ENCODE measurements around the gene CRIP1. TPM values are rescaled to one million over a fixed set of nuclear protein-coding genes. Genes with fewer than 3 reads are reported as not detected.

Gene CRIP1
- total RNA-seq, 1 donor from 2014 or later: 29.5 TPM

DNA sequence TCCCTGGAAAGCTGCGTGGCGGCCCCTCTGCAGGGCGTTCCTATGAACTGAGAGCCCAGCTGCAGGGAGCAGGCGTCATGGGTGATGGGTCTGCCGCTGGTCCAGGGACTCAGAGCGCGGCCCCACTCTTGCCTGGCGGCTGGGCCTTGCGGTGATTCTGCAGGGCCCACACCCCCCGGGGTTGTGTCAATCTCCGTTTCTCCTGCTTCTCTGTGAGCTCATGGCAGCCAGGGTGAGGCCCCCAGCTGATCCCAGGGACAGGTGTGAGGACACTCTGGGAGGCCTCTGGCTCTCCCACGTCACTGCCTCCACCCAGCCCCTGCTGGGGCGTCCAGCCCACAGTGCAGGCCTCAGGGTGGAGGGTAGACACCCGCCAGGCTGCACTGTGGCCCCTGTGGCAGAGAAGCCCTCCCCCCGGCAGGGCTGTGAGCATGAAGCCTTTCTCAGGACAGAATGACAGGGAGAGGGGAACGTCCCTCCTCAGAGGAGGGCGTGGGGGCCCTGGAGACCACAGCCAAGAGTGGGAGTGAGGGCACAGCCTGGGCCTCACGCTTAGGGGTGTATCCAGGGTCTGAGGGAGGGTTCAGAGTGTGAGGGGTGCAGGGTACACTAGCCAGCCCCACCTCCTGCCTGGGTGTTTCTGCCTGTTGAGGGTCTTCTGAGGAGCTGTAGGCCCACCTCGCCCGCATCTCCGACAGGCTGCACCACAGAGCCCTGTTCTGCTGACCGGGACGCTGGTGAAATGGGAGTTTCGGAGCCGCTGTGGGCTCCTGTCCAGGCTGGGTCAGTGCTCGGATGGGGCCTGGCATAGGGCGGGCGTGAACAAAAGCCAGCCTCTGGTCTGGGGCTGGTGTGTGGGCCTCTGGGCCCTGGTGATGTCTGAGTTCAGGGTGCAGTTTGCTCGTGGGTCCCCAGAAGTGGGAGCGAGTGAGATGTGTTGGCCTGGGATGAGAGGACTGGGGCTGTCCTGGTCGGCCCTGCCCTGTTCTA is 38.7 kb upstream of the CRIP1 start:
- Histone ChIP-seq H3K4me1 (ENCODE audit: insufficient read depth, low read length) (no peaks in the 10 kb centered on the region), H2AFZ (ENCODE audit: low read depth, low read length) (no peak overlapping the region), H4K20me1 (ENCODE audit: insufficient read depth, low read length) (peaks cover 47% of the 10 kb centered on the region), H3K4me3 (ENCODE audit: insufficient read depth, low read depth, low read length) (no peak overlapping the region), H3K27ac (ENCODE audit: low read depth, low read length) (peak overlapping the region; percentile 5), H3K36me3 (ENCODE audit: insufficient read depth, low read length) (peaks cover 1% of the 10 kb centered on the region), H3K9me3 (ENCODE audit: insufficient read depth, low read depth, low read length) (no peaks in the 10 kb centered on the region), H3K79me2 (ENCODE audit: insufficient read depth, low read length) (peaks cover 37% of the 10 kb centered on the region), H3K27me3 (ENCODE audit: insufficient read depth, low read length) (no peaks in the 10 kb centered on the region), H3K4me2 (ENCODE audit: low read length) (no peak overlapping the region), H3K9ac (ENCODE audit: low read length) (peak overlapping the region; percentile 35)
- no peak overlapping the region for H3K4me3 Mint-ChIP-seq (ENCODE audit: unreplicated experiment)
- no peak for DNase-seq (ENCODE audit: low read depth)
- no peak for TF ChIP-seq EZH2 (IDR thresholded peaks at IDR 0.05; ENCODE audit: insufficient read depth, low read length)
- TF ChIP-seq, protein P1, sequence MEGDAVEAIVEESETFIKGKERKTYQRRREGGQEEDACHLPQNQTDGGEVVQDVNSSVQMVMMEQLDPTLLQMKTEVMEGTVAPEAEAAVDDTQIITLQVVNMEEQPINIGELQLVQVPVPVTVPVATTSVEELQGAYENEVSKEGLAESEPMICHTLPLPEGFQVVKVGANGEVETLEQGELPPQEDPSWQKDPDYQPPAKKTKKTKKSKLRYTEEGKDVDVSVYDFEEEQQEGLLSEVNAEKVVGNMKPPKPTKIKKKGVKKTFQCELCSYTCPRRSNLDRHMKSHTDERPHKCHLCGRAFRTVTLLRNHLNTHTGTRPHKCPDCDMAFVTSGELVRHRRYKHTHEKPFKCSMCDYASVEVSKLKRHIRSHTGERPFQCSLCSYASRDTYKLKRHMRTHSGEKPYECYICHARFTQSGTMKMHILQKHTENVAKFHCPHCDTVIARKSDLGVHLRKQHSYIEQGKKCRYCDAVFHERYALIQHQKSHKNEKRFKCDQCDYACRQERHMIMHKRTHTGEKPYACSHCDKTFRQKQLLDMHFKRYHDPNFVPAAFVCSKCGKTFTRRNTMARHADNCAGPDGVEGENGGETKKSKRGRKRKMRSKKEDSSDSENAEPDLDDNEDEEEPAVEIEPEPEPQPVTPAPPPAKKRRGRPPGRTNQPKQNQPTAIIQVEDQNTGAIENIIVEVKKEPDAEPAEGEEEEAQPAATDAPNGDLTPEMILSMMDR (IDR thresholded peaks at IDR 0.05; ENCODE audit: insufficient read depth, low read depth, low read length): no peak
- H3K27ac Mint-ChIP-seq (ENCODE audit: unreplicated experiment): peak overlapping the region; percentile 26
- H3K9me3 Mint-ChIP-seq (ENCODE audit: unreplicated experiment): no peaks in the 10 kb centered on the region
- H3K27me3 Mint-ChIP-seq (ENCODE audit: low read depth, unreplicated experiment): no peaks in the 10 kb centered on the region
- no peak for FAIRE-seq
- no peaks in the 10 kb centered on the region for H3K4me1 Mint-ChIP-seq (ENCODE audit: low read depth, unreplicated experiment)
- H3K36me3 Mint-ChIP-seq (ENCODE audit: low read depth, unreplicated experiment): no peaks in the 10 kb centered on the region

DNA sequence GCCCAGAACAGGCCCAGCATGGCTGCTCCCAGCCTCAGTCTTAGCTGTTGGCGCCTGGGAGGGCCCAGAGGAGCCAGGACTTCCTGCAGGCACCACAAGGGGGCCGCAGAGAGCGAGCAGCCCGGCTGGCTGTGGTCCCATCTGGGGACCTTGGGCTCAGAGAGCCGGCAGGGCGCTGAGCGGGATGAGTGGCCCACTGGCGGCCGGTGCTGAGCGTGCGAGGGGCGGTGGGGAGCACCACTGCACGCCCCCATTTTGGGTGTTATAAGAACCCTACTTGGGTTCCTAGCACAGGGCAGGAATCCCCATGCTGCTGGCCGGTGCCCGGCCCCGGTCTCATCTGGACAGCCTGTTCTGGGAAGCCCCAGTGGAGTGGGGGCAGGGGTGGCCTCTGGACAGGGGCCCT is 38.0 kb upstream of the CRIP1 start:
- no peaks in the 10 kb centered on the region for H3K36me3 ChIP-seq (ENCODE audit: insufficient read depth, low read length)
- no peak overlapping the region for H3K4me2 ChIP-seq (ENCODE audit: low read length)
- no peak overlapping the region for H3K4me3 ChIP-seq (ENCODE audit: insufficient read depth, low read depth, low read length)
- no peaks in the 10 kb centered on the region for H3K9me3 ChIP-seq (ENCODE audit: insufficient read depth, low read depth, low read length)
- H4K20me1 ChIP-seq (ENCODE audit: insufficient read depth, low read length): peaks cover 46% of the 10 kb centered on the region
- H3K27ac ChIP-seq (ENCODE audit: low read depth, low read length): no peak overlapping the region
- H3K9ac ChIP-seq (ENCODE audit: low read length): peak overlapping the region; percentile 35
- H3K27me3 Mint-ChIP-seq (ENCODE audit: low read depth, unreplicated experiment): no peaks in the 10 kb centered on the region
- H3K4me1 ChIP-seq (ENCODE audit: insufficient read depth, low read length): no peaks in the 10 kb centered on the region
- H3K4me3 Mint-ChIP-seq (ENCODE audit: unreplicated experiment): no peak overlapping the region
- H2AFZ ChIP-seq (ENCODE audit: low read depth, low read length): no peak overlapping the region
- DNase-seq (ENCODE audit: low read depth): peak; percentile 10
- no peaks in the 10 kb centered on the region for H3K4me1 Mint-ChIP-seq (ENCODE audit: low read depth, unreplicated experiment)
- H3K27me3 ChIP-seq (ENCODE audit: insufficient read depth, low read length): no peaks in the 10 kb centered on the region
- H3K27ac Mint-ChIP-seq (ENCODE audit: unreplicated experiment): peak overlapping the region; percentile 26
- peaks cover 37% of the 10 kb centered on the region for H3K79me2 ChIP-seq (ENCODE audit: insufficient read depth, low read length)
- no peaks in the 10 kb centered on the region for H3K36me3 Mint-ChIP-seq (ENCODE audit: low read depth, unreplicated experiment)
- TF ChIP-seq, protein P1 (IDR thresholded peaks at IDR 0.05; ENCODE audit: insufficient read depth, low read depth, low read length): peak; percentile 54
- no peak for TF ChIP-seq EZH2 (IDR thresholded peaks at IDR 0.05; ENCODE audit: insufficient read depth, low read length)
- no peaks in the 10 kb centered on the region for H3K9me3 Mint-ChIP-seq (ENCODE audit: unreplicated experiment)
- FAIRE-seq: no peak
